ENCODE results near the gene EML4.

The EML4 gene

GRCh38 chr2:42337356-42337820 is 168.2 kb downstream of the EML4 start:
- Histone ChIP-seq H3K79me2 (ENCODE audit: low read length) (0 out of 2 replicates have a peak, but pooled peaks cover 4% of the 10 kb centered on the region), H3K9ac (ENCODE audit: low read length) (no peak overlapping the region), H4K20me1 (ENCODE audit: insufficient read depth, low read length) (no peaks in the 10 kb centered on the region), H3K36me3 (replicated peaks; ENCODE audit: insufficient read depth, low read length) (no peaks in the 10 kb centered on the region), H3K4me2 (ENCODE audit: low read depth, low read length) (no peak overlapping the region), H3K4me1 (ENCODE audit: low read length) (no peaks in the 10 kb centered on the region), H3K9me2 (replicated peaks; ENCODE audit: insufficient read depth, low read length) (no peaks in the 10 kb centered on the region), H3F3A (ENCODE audit: insufficient read depth, low read length) (no peaks in the 10 kb centered on the region), H2AFZ (ENCODE audit: low read length) (no peak overlapping the region), H3K9me3 (replicated peaks; ENCODE audit: insufficient read depth, low read length) (no peaks in the 10 kb centered on the region), H3K4me3 (ENCODE audit: low read length) (no peak overlapping the region), H3K27ac (ENCODE audit: low read length) (no peak overlapping the region), H3K27me3 (replicated peaks; ENCODE audit: insufficient read depth, low read length) (no peaks in the 10 kb centered on the region)
- TF ChIP-seq EZH2phosphoT487 (IDR thresholded peaks at IDR 0.05; ENCODE audit: low read length) (no peak), CTCF (IDR thresholded peaks at IDR 0.05; ENCODE audit: low read length) (0 out of 2 replicates have a peak, but pooled peaks have one; percentile 8), EZH2 (optimal IDR thresholded peaks at IDR 0.05; ENCODE audit: low read depth, low read length) (no peak)
- DNase-seq = no peak

- H3K4me3 ChIP-seq (ENCODE audit: low read length) = no peak overlapping the region
- H3K9ac ChIP-seq (ENCODE audit: low read length) = no peak overlapping the region
- no peaks in the 10 kb centered on the region for H3K9me3 ChIP-seq (replicated peaks; ENCODE audit: insufficient read depth, low read length)
- no peak overlapping the region for H3K27ac ChIP-seq (ENCODE audit: low read length)
- no peaks in the 10 kb centered on the region for H4K20me1 ChIP-seq (ENCODE audit: insufficient read depth, low read length)
- H3K9me2 ChIP-seq (replicated peaks; ENCODE audit: insufficient read depth, low read length) = no peaks in the 10 kb centered on the region
- H3K27me3 ChIP-seq (replicated peaks; ENCODE audit: insufficient read depth, low read length) = no peaks in the 10 kb centered on the region
- no peaks in the 10 kb centered on the region for H3K36me3 ChIP-seq (replicated peaks; ENCODE audit: insufficient read depth, low read length)
- no peak overlapping the region for H2AFZ ChIP-seq (ENCODE audit: low read length)
- H3K79me2 ChIP-seq (ENCODE audit: low read length) = 0 out of 2 replicates have a peak, but pooled peaks cover 4% of the 10 kb centered on the region
- no peak for DNase-seq
- no peak overlapping the region for H3K4me2 ChIP-seq (ENCODE audit: low read depth, low read length)
- TF ChIP-seq EZH2 (optimal IDR thresholded peaks at IDR 0.05; ENCODE audit: low read depth, low read length) = no peak
- no peaks in the 10 kb centered on the region for H3K4me1 ChIP-seq (ENCODE audit: low read length)
- H3F3A ChIP-seq (ENCODE audit: insufficient read depth, low read length) = no peaks in the 10 kb centered on the region
Measured at GRCh38 chr2:42337846-42338566, 168.9 kb downstream of the EML4 start.

GRCh38 chr2:42338567-42339190 is 169.5 kb downstream of the EML4 start:
- H3K9ac ChIP-seq (ENCODE audit: low read length) = no peak overlapping the region
- no peak for DNase-seq
- no peaks in the 10 kb centered on the region for H4K20me1 ChIP-seq (ENCODE audit: insufficient read depth, low read length)
- no peak overlapping the region for H3K4me3 ChIP-seq (ENCODE audit: low read length)
- H3K4me1 ChIP-seq (ENCODE audit: low read length) = no peaks in the 10 kb centered on the region
- H2AFZ ChIP-seq (ENCODE audit: low read length) = no peak overlapping the region
- H3K9me2 ChIP-seq (replicated peaks; ENCODE audit: insufficient read depth, low read length) = no peaks in the 10 kb centered on the region
- H3K4me2 ChIP-seq (ENCODE audit: low read depth, low read length) = no peak overlapping the region
- no peaks in the 10 kb centered on the region for H3F3A ChIP-seq (ENCODE audit: insufficient read depth, low read length)
- no peaks in the 10 kb centered on the region for H3K36me3 ChIP-seq (replicated peaks; ENCODE audit: insufficient read depth, low read length)
- TF ChIP-seq EZH2phosphoT487 (IDR thresholded peaks at IDR 0.05; ENCODE audit: low read length) = no peak
- no peak for TF ChIP-seq CTCF (IDR thresholded peaks at IDR 0.05; ENCODE audit: low read length)
- TF ChIP-seq EZH2 (optimal IDR thresholded peaks at IDR 0.05; ENCODE audit: low read depth, low read length) = no peak
- H3K79me2 ChIP-seq (ENCODE audit: low read length) = 0 out of 2 replicates have a peak, but pooled peaks cover 9% of the 10 kb centered on the region
- no peak overlapping the region for H3K27ac ChIP-seq (ENCODE audit: low read length)
- H3K27me3 ChIP-seq (replicated peaks; ENCODE audit: insufficient read depth, low read length) = no peaks in the 10 kb centered on the region
- no peaks in the 10 kb centered on the region for H3K9me3 ChIP-seq (replicated peaks; ENCODE audit: insufficient read depth, low read length)

Measured in MM.1S (cell line).